ENCODE results near the gene MRPS11. TPM values are rescaled to one million over a fixed set of nuclear protein-coding genes. Genes with fewer than 3 reads are reported as not detected.
"Not testable (repeated sequence)": the region's sequence is repeated elsewhere in the genome, so short reads cannot be mapped to it uniquely, and the experiment has no call there.

Gene MRPS11
- total and polyA plus RNA-seq, 2 experiments from 2014 or later: 28.5 to 67.8 TPM

- Histone ChIP-seq H3K4me1 (ENCODE audit: insufficient read depth) (peaks cover 14% of the 10 kb centered on the region), H3K4me2 (no peak overlapping the region), H3K9me2 (replicated peaks; ENCODE audit: insufficient read depth) (no peaks in the 10 kb centered on the region), H4K20me1 (ENCODE audit: insufficient read depth, poor library complexity, severe bottlenecking) (no peaks in the 10 kb centered on the region), H3K9me3 (ENCODE audit: low read depth) (no peaks in the 10 kb centered on the region), H3K36me3 (replicated peaks; ENCODE audit: insufficient read depth, low read depth) (no peaks in the 10 kb centered on the region), H3K4me3 (no peak overlapping the region), H3K27ac (no peak overlapping the region), H3K27me3 (no peaks in the 10 kb centered on the region), H3K79me2 (peaks cover 26% of the 10 kb centered on the region), H2AFZ (no peak overlapping the region)
- TF ChIP-seq, protein P1, sequence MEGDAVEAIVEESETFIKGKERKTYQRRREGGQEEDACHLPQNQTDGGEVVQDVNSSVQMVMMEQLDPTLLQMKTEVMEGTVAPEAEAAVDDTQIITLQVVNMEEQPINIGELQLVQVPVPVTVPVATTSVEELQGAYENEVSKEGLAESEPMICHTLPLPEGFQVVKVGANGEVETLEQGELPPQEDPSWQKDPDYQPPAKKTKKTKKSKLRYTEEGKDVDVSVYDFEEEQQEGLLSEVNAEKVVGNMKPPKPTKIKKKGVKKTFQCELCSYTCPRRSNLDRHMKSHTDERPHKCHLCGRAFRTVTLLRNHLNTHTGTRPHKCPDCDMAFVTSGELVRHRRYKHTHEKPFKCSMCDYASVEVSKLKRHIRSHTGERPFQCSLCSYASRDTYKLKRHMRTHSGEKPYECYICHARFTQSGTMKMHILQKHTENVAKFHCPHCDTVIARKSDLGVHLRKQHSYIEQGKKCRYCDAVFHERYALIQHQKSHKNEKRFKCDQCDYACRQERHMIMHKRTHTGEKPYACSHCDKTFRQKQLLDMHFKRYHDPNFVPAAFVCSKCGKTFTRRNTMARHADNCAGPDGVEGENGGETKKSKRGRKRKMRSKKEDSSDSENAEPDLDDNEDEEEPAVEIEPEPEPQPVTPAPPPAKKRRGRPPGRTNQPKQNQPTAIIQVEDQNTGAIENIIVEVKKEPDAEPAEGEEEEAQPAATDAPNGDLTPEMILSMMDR (IDR thresholded peaks at IDR 0.05; ENCODE audit: poor library complexity): no peak
- no peak for TF ChIP-seq EZH2phosphoT487 (IDR thresholded peaks at IDR 0.05; ENCODE audit: low read depth, severe bottlenecking, unreplicated experiment)
- TF ChIP-seq EZH2 (IDR thresholded peaks at IDR 0.05; ENCODE audit: borderline replicate concordance): no peak
- no peak for DNase-seq (ENCODE audit: low spot score)
- 90% methylated on average over 6 of the region's 6 CpGs for WGBS (ENCODE audit: low lambda C conversion rate, missing lambda C conversion rate)
Measured at GRCh38 chr15:88470625-88471372, 3.3 kb downstream of the MRPS11 start.

- Histone ChIP-seq H2AFZ (no peak overlapping the region), H3K79me2 (peaks cover 15% of the 10 kb centered on the region), H3K9me2 (replicated peaks; ENCODE audit: insufficient read depth) (no peaks in the 10 kb centered on the region), H3K27me3 (no peaks in the 10 kb centered on the region), H3K4me3 (no peak overlapping the region), H3K36me3 (replicated peaks; ENCODE audit: insufficient read depth, low read depth) (no peaks in the 10 kb centered on the region), H3K4me2 (no peak overlapping the region), H3K4me1 (ENCODE audit: insufficient read depth) (peaks cover 7% of the 10 kb centered on the region), H4K20me1 (ENCODE audit: insufficient read depth, poor library complexity, severe bottlenecking) (no peaks in the 10 kb centered on the region), H3K27ac (no peak overlapping the region), H3K9me3 (ENCODE audit: low read depth) (no peaks in the 10 kb centered on the region)
- WGBS (ENCODE audit: low lambda C conversion rate, missing lambda C conversion rate): 92% methylated on average over 4 of the region's 4 CpGs
- TF ChIP-seq EZH2phosphoT487 (IDR thresholded peaks at IDR 0.05; ENCODE audit: low read depth, severe bottlenecking, unreplicated experiment): no peak
- TF ChIP-seq EZH2 (IDR thresholded peaks at IDR 0.05; ENCODE audit: borderline replicate concordance): no peak
- TF ChIP-seq, protein P1 (IDR thresholded peaks at IDR 0.05; ENCODE audit: poor library complexity): no peak
- DNase-seq (ENCODE audit: low spot score): no peak
Measured at GRCh38 chr15:88472225-88472624, 4.7 kb downstream of the MRPS11 start.

DNA sequence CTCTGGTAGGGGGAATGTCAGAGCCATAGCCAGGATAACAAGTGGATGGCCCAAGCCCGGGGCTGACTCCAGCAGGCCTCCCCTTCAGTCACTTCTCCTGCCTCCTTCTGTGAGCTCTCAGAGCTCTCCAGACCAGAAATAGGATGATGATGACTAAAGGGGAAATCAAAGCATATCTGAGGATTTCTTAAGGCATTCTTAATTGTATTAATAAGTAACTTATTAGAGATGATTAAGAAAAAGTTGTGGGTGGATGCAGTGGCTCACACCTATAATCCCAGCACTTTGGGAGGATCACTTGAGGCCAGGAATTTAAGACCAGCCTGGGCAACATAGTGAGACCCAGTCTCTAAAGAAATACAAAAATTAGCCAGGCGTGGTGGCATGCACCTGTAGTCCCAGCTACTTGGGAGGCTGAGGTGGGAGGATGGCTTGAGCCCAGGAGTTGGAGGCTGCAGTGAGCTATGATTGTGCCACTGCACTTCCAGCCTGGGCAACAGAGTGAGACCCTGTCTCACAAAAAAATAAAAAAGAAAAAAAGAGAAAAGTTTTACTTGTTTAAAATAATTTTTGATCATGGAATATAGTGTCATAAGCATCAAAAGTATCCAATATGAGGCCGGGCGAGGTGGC, 6.3 kb downstream of the MRPS11 start:
- WGBS (ENCODE audit: low lambda C conversion rate, missing lambda C conversion rate): 95% methylated on average over 4 of the region's 4 CpGs
- H4K20me1 ChIP-seq (ENCODE audit: insufficient read depth, poor library complexity, severe bottlenecking); H2AFZ ChIP-seq; H3K27ac ChIP-seq; H3K4me1 ChIP-seq (ENCODE audit: insufficient read depth); H3K27me3 ChIP-seq; H3K4me3 ChIP-seq; H3K4me2 ChIP-seq; H3K79me2 ChIP-seq; H3K9me3 ChIP-seq (ENCODE audit: low read depth); H3K36me3 ChIP-seq (replicated peaks; ENCODE audit: insufficient read depth, low read depth); H3K9me2 ChIP-seq (replicated peaks; ENCODE audit: insufficient read depth); DNase-seq (ENCODE audit: low spot score): not testable (repeated sequence)

DNA sequence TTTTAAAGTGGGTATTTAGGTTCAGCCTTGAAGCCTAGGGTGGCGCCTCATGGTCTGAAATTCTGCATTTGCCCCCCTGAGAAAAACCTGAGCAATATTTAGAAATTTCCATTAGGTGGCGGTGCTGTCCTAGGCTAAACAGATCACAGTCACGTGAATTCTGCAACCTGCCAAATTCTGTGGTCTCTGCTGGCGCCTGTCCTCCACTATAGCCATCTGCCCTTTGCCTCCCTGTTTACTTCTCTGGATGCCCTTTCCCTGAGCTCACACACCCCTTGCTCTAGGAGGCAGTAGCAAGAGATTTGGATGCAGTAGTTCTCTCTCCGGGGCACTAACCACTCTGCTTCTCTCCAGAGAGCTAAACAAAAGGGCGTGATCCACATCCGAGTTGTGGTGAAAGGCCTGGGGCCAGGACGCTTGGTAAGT, 9.1 kb downstream of the MRPS11 start:
- Histone ChIP-seq H3K4me3 (no peak overlapping the region), H4K20me1 (ENCODE audit: insufficient read depth, poor library complexity, severe bottlenecking) (no peaks in the 10 kb centered on the region), H3K79me2 (no peaks in the 10 kb centered on the region), H2AFZ (no peak overlapping the region), H3K4me2 (no peak overlapping the region), H3K4me1 (ENCODE audit: insufficient read depth) (no peaks in the 10 kb centered on the region), H3K9me2 (replicated peaks; ENCODE audit: insufficient read depth) (no peaks in the 10 kb centered on the region), H3K27me3 (no peaks in the 10 kb centered on the region), H3K27ac (no peak overlapping the region), H3K36me3 (replicated peaks; ENCODE audit: insufficient read depth, low read depth) (no peaks in the 10 kb centered on the region), H3K9me3 (ENCODE audit: low read depth) (no peaks in the 10 kb centered on the region)
- WGBS (ENCODE audit: low lambda C conversion rate, missing lambda C conversion rate): 66% methylated on average over 8 of the region's 8 CpGs
- TF ChIP-seq, protein P1 (IDR thresholded peaks at IDR 0.05; ENCODE audit: poor library complexity): peak; percentile 66
- no peak for TF ChIP-seq EZH2 (IDR thresholded peaks at IDR 0.05; ENCODE audit: borderline replicate concordance)
- no peak for TF ChIP-seq EZH2phosphoT487 (IDR thresholded peaks at IDR 0.05; ENCODE audit: low read depth, severe bottlenecking, unreplicated experiment)
- DNase-seq (ENCODE audit: low spot score): peak; percentile 72
